ENCODE data around the gene RTL5. TPM values are rescaled to one million over a fixed set of nuclear protein-coding genes. Genes with fewer than 3 reads are reported as not detected.
"Not testable (repeated sequence)": the region's sequence is repeated elsewhere in the genome, so short reads cannot be mapped to it uniquely, and the experiment has no call there.

RTL5 gene
- total and polyA plus RNA-seq, 4 donors = 0.32 to 1.9 (median 0.96) TPM

DNA sequence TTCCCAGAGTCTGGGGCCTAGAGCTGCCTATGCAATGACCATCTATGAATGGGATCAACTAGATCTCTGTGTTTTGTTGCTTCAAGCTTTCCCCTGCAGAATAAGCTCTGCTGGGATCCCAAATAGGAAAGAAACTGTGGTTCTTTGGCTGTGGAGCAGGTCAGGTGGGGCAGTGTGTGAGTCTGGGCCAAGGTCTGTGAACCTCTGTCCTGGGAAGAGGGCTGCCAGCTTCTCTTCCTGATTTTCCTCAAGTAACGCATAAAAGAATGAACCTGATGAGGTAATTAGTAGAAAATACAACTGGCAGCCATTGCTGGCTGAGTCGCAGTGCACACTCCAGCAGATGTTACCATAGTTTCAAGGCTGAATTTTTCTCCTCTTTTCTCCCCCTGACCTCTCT lies 45.3 kb upstream of the RTL5 start:
- Histone ChIP-seq H3K36me3 (ENCODE audit: control insufficient read depth in 4 of 4, insufficient read depth in 3 of 4, low read depth in 1 of 4, low read length in 3 of 4) (no peaks in the 10 kb centered on the region), H3K27me3 (ENCODE audit: control insufficient read depth in 4 of 4, insufficient read depth in 4 of 4, low read length in 3 of 4) (no peaks in the 10 kb centered on the region), H3K4me3 (ENCODE audit: low read depth in 1 of 3, low read length in 3 of 3) (no peak overlapping the region), H3K4me1 (ENCODE audit: control insufficient read depth in 4 of 4, insufficient read depth in 4 of 4, low read length in 3 of 4) (peaks cover 0 to 2% (median under 1%) of the 10 kb centered on the region in 4 donors), H3K9me3 (ENCODE audit: control insufficient read depth in 4 of 4, low read length in 3 of 4) (no peaks in the 10 kb centered on the region), H3K27ac (ENCODE audit: low read depth in 1 of 2, low read length in 2 of 2) (no peak overlapping the region), H3K9ac (ENCODE audit: low read depth in 1 of 2, low read length in 2 of 2) (no peak overlapping the region)
- TF ChIP-seq TAF1 (conservative IDR thresholded peaks at IDR 0.05) (no peak), EGR1 (IDR thresholded peaks at IDR 0.05; ENCODE audit: low read depth in 2 of 2) (no peak), RAD21 (IDR thresholded peaks at IDR 0.05) (no peak), HNF4G (IDR thresholded peaks at IDR 0.05) (no peak), NR2F2 (IDR thresholded peaks at IDR 0.05) (no peak), RXRA (IDR thresholded peaks at IDR 0.05) (no peak), YY1 (IDR thresholded peaks at IDR 0.05) (no peak), HNF4A (conservative IDR thresholded peaks at IDR 0.05) (no peak), FOXA1 (IDR thresholded peaks at IDR 0.05) (no peak), JUND (IDR thresholded peaks at IDR 0.05) (no peak), SP1 (IDR thresholded peaks at IDR 0.05) (no peak), GABPA (IDR thresholded peaks at IDR 0.05 in 1 of 2, conservative IDR thresholded peaks at IDR 0.05 in 1 of 2) (no peak)
- TF ChIP-seq, protein P1, sequence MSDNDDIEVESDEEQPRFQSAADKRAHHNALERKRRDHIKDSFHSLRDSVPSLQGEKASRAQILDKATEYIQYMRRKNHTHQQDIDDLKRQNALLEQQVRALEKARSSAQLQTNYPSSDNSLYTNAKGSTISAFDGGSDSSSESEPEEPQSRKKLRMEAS (IDR thresholded peaks at IDR 0.05) = no peak
- TF ChIP-seq, protein P2, sequence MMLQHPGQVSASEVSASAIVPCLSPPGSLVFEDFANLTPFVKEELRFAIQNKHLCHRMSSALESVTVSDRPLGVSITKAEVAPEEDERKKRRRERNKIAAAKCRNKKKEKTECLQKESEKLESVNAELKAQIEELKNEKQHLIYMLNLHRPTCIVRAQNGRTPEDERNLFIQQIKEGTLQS (IDR thresholded peaks at IDR 0.05) = no peak
- TF ChIP-seq, protein P3, sequence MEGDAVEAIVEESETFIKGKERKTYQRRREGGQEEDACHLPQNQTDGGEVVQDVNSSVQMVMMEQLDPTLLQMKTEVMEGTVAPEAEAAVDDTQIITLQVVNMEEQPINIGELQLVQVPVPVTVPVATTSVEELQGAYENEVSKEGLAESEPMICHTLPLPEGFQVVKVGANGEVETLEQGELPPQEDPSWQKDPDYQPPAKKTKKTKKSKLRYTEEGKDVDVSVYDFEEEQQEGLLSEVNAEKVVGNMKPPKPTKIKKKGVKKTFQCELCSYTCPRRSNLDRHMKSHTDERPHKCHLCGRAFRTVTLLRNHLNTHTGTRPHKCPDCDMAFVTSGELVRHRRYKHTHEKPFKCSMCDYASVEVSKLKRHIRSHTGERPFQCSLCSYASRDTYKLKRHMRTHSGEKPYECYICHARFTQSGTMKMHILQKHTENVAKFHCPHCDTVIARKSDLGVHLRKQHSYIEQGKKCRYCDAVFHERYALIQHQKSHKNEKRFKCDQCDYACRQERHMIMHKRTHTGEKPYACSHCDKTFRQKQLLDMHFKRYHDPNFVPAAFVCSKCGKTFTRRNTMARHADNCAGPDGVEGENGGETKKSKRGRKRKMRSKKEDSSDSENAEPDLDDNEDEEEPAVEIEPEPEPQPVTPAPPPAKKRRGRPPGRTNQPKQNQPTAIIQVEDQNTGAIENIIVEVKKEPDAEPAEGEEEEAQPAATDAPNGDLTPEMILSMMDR (IDR thresholded peaks at IDR 0.05; ENCODE audit: low read depth, low read length, missing input control) = no peak
- TF ChIP-seq, protein P4, sequence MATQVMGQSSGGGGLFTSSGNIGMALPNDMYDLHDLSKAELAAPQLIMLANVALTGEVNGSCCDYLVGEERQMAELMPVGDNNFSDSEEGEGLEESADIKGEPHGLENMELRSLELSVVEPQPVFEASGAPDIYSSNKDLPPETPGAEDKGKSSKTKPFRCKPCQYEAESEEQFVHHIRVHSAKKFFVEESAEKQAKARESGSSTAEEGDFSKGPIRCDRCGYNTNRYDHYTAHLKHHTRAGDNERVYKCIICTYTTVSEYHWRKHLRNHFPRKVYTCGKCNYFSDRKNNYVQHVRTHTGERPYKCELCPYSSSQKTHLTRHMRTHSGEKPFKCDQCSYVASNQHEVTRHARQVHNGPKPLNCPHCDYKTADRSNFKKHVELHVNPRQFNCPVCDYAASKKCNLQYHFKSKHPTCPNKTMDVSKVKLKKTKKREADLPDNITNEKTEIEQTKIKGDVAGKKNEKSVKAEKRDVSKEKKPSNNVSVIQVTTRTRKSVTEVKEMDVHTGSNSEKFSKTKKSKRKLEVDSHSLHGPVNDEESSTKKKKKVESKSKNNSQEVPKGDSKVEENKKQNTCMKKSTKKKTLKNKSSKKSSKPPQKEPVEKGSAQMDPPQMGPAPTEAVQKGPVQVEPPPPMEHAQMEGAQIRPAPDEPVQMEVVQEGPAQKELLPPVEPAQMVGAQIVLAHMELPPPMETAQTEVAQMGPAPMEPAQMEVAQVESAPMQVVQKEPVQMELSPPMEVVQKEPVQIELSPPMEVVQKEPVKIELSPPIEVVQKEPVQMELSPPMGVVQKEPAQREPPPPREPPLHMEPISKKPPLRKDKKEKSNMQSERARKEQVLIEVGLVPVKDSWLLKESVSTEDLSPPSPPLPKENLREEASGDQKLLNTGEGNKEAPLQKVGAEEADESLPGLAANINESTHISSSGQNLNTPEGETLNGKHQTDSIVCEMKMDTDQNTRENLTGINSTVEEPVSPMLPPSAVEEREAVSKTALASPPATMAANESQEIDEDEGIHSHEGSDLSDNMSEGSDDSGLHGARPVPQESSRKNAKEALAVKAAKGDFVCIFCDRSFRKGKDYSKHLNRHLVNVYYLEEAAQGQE (IDR thresholded peaks at IDR 0.05) = no peak
- no peak for DNase-seq (ENCODE audit: low spot score)
- WGBS = 79% methylated on average over 2 of the region's 2 CpGs

DNA sequence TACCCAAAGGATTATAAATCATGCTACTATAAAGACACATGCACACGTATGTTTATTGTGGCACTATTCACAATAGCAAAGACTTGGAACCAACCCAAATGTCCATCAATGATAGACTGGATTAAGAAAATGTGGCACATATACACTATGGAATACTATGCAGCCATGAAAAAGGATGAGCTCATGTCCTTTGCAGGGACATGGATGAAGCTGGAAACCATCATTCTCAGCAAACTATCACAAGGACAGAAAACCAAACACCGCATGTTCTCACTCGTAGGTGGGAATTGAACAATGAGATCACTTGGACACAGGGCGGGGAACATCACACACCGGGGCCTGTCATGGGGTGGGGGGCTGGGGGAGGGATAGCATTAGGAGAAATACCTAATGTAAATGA lies 44.6 kb upstream of the RTL5 start:
- WGBS = 100% methylated on average over 3 of the region's 5 CpGs
- not testable (repeated sequence) for H3K27me3 ChIP-seq (ENCODE audit: control insufficient read depth in 4 of 4, insufficient read depth in 4 of 4, low read length in 3 of 4); H3K27ac ChIP-seq (ENCODE audit: low read depth in 1 of 2, low read length in 2 of 2); DNase-seq (ENCODE audit: low spot score); H3K36me3 ChIP-seq (ENCODE audit: control insufficient read depth in 4 of 4, insufficient read depth in 3 of 4, low read depth in 1 of 4, low read length in 3 of 4); H3K9ac ChIP-seq (ENCODE audit: low read depth in 1 of 2, low read length in 2 of 2); H3K9me3 ChIP-seq (ENCODE audit: control insufficient read depth in 4 of 4, low read length in 3 of 4); H3K4me1 ChIP-seq (ENCODE audit: control insufficient read depth in 4 of 4, insufficient read depth in 4 of 4, low read length in 3 of 4); H3K4me3 ChIP-seq (ENCODE audit: low read depth in 1 of 3, low read length in 3 of 3)
